NCI-H1105 (cell line): Measurements from ENCODE around the gene AGA.

Experiments used
- DNase-seq: peaks from one replicate; lab custom pipeline; 2025; lab: John Stamatoyannopoulos, UW

Gene AGA

GRCh38 chr4:177441803-177442622 lies at the start of gene AGA:
TSS of gene AGA (minus strand) at chr4:177442437. CDS start at chr4:177442375, 62 bp downstream.
- DNase-seq: peak; percentile 71

GRCh38 chr4:177492022-177492421 lies 49.8 kb upstream of the AGA start:
- DNase-seq: no peak

- no peak for DNase-seq
Measured at GRCh38 chr4:177490769-177491168, 48.5 kb upstream of the AGA start.

GRCh38 chr4:177489471-177490246 lies 47.4 kb upstream of the AGA start:
- DNase-seq: no peak

- no peak for DNase-seq
Measured at GRCh38 chr4:177487977-177488376, 45.7 kb upstream of the AGA start.

GRCh38 chr4:177485528-177485927 lies 43.3 kb upstream of the AGA start:
- no peak for DNase-seq

- no peak for DNase-seq
Measured at GRCh38 chr4:177484613-177485021, 42.4 kb upstream of the AGA start.

GRCh38 chr4:177483760-177484159 lies 41.5 kb upstream of the AGA start:
- DNase-seq: no peak

- no peak for DNase-seq
Measured at GRCh38 chr4:177483271-177483670, 41.0 kb upstream of the AGA start.

GRCh38 chr4:177482367-177482766 lies 40.1 kb upstream of the AGA start:
- DNase-seq: no peak

- DNase-seq: no peak
Measured at GRCh38 chr4:177480795-177481194, 38.6 kb upstream of the AGA start.

- no peak for DNase-seq
Measured at GRCh38 chr4:177479063-177479462, 36.8 kb upstream of the AGA start.

GRCh38 chr4:177478496-177478895 lies 36.3 kb upstream of the AGA start:
- no peak for DNase-seq

- no peak for DNase-seq
Measured at GRCh38 chr4:177473991-177474390, 31.8 kb upstream of the AGA start.

GRCh38 chr4:177464026-177464425 lies 21.8 kb upstream of the AGA start:
- DNase-seq: no peak

- DNase-seq: no peak
Measured at GRCh38 chr4:177461606-177462005, 19.4 kb upstream of the AGA start.

GRCh38 chr4:177460460-177460859 lies 18.2 kb upstream of the AGA start:
- DNase-seq: no peak

GRCh38 chr4:177455561-177455970 lies 13.3 kb upstream of the AGA start:
- peak; percentile 12 for DNase-seq

- DNase-seq: no peak
Measured at GRCh38 chr4:177453116-177453515, 10.9 kb upstream of the AGA start.

- DNase-seq: no peak
Measured at GRCh38 chr4:177451108-177451500, 8.9 kb upstream of the AGA start.

GRCh38 chr4:177450426-177451107 lies 8.3 kb upstream of the AGA start:
- DNase-seq: no peak

- DNase-seq: no peak
Measured at GRCh38 chr4:177448850-177449249, 6.6 kb upstream of the AGA start.
